ENCODE results near the gene CA12.

DNA sequence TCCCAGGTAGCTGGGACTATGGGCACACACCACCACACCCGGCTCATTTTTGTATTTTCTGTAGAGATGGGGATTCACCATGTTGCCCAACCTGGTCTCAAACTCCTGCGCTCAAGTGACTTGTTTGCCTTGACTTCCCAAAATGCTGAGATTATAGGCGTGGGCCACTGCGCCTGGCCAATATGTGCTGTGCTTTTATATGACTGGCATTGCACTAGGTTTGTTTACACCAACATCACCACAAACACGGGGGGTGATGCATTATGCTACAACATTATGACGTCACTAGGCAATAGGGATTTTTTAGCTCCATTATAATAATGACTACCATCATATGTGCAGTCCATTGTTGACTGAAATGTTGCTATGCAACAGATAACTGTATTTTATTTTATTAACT, 97.3 kb downstream of the CA12 start:
- TF ChIP-seq, protein P1, sequence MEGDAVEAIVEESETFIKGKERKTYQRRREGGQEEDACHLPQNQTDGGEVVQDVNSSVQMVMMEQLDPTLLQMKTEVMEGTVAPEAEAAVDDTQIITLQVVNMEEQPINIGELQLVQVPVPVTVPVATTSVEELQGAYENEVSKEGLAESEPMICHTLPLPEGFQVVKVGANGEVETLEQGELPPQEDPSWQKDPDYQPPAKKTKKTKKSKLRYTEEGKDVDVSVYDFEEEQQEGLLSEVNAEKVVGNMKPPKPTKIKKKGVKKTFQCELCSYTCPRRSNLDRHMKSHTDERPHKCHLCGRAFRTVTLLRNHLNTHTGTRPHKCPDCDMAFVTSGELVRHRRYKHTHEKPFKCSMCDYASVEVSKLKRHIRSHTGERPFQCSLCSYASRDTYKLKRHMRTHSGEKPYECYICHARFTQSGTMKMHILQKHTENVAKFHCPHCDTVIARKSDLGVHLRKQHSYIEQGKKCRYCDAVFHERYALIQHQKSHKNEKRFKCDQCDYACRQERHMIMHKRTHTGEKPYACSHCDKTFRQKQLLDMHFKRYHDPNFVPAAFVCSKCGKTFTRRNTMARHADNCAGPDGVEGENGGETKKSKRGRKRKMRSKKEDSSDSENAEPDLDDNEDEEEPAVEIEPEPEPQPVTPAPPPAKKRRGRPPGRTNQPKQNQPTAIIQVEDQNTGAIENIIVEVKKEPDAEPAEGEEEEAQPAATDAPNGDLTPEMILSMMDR (IDR thresholded peaks at IDR 0.05), result no peak
- TF ChIP-seq EP300 (IDR thresholded peaks at IDR 0.05) (no peak), POLR2AphosphoS5 (IDR thresholded peaks at IDR 0.05) (no peak)
